ENCODE measurements around the gene HSPA4. TPM values are rescaled to one million over a fixed set of nuclear protein-coding genes. Genes with fewer than 3 reads are reported as not detected.

HSPA4 gene
- total and polyA plus RNA-seq, 2 experiments from 2014 or later, result 340 to 343 TPM

DNA sequence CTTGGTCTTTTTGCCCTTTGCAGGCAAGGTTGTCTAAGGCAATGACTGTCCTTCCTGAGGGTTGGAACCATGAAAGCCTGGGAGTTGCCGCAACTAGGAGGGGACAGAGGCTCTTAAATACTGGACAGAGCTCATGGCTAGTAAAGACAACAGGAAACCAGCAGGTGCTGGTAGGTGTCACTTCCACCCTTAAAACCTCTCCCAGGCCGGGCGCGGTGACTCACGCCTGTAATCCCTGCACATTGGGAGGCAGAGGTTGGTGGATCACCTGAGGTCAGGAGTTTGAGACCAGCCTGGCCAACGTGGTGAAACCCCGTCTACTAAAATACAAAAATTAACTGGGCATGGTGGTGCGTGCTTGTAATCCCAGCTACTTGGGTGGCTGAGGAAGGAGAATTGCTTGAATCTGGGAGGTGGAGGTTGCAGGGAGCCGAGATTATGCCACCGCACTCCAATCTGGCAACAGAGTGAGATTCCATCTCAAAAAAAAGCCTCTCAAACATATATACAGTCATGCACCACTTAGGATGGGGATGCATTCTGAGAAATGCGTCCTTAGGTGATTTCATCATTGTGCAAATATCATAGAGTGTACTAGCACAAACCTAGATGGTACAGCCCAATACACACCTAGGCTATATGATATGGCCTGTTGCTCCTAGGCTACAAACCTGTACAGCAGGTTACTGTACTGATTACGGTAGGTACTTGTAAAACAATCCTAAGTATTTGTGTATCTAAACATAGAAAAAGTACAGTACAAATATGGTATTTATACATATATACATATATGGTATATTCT is 102.7 kb downstream of the HSPA4 start (continued):
- TF ChIP-seq POLR2AphosphoS5 (IDR thresholded peaks at IDR 0.05; ENCODE audit: low read depth) (no peak), EZH2phosphoT487 (IDR thresholded peaks at IDR 0.05; ENCODE audit: unreplicated experiment) (no peak)

DNA sequence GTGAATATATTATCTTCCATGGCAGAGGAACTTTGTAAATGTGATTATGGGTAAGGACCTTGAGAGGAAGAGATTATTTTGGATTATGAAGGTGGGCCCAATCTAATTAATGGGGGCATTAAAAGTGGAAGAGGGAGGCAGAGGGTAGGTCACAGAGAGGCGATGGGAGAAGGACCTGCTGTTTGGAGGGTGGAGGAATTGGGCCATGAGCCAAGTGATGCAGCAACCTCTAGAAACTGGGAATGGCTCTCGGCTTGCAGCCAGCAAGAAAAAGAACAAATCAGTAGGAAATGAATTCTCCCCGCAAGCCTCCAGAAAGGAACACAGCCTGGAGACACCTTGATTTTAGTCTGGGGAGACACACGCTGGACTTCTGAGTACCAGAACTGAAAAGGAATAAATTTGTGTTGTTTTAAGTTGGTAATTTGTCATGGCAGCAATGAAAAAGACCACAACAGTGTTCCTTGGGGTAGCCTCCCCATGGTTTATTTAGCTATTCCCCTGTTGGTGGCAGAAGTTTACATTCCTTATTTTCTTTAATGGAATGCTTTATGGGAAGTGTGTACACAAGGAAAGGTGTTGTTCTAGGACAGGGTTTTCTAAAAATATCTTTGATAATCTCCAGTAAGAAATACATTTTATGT is 103.6 kb downstream of the HSPA4 start:
- Histone ChIP-seq H3K4me1 (ENCODE audit: insufficient read depth) (no peaks in the 10 kb centered on the region), H3K27me3 (ENCODE audit: insufficient read depth) (no peaks in the 10 kb centered on the region), H3K9me2 (ENCODE audit: insufficient read depth) (no peaks in the 10 kb centered on the region), H3K79me2 (replicated peaks; ENCODE audit: insufficient read depth) (no peaks in the 10 kb centered on the region), H3K4me3 (no peak overlapping the region), H3K36me3 (ENCODE audit: insufficient read depth) (no peaks in the 10 kb centered on the region), H4K20me1 (replicated peaks; ENCODE audit: insufficient read depth) (no peaks in the 10 kb centered on the region), H3K27ac (ENCODE audit: low read depth) (no peak overlapping the region), H2AFZ (no peak overlapping the region), H3K4me2 (no peak overlapping the region), H3F3A (replicated peaks; ENCODE audit: low read depth) (no peaks in the 10 kb centered on the region)
- no peak overlapping the region for H3K27ac Mint-ChIP-seq
- no peaks in the 10 kb centered on the region for H3K9me3 Mint-ChIP-seq
- ATAC-seq (no peak), DNase-seq (ENCODE audit: low spot score) (no peak)
- H3K27me3 Mint-ChIP-seq (ENCODE audit: insufficient read depth, low read depth, poor library complexity), result no peaks in the 10 kb centered on the region
- H3K4me3 Mint-ChIP-seq, result no peak overlapping the region
- H3K4me1 Mint-ChIP-seq, result no peaks in the 10 kb centered on the region
- H3K36me3 Mint-ChIP-seq (ENCODE audit: low read depth), result no peaks in the 10 kb centered on the region
- TF ChIP-seq, protein P1, sequence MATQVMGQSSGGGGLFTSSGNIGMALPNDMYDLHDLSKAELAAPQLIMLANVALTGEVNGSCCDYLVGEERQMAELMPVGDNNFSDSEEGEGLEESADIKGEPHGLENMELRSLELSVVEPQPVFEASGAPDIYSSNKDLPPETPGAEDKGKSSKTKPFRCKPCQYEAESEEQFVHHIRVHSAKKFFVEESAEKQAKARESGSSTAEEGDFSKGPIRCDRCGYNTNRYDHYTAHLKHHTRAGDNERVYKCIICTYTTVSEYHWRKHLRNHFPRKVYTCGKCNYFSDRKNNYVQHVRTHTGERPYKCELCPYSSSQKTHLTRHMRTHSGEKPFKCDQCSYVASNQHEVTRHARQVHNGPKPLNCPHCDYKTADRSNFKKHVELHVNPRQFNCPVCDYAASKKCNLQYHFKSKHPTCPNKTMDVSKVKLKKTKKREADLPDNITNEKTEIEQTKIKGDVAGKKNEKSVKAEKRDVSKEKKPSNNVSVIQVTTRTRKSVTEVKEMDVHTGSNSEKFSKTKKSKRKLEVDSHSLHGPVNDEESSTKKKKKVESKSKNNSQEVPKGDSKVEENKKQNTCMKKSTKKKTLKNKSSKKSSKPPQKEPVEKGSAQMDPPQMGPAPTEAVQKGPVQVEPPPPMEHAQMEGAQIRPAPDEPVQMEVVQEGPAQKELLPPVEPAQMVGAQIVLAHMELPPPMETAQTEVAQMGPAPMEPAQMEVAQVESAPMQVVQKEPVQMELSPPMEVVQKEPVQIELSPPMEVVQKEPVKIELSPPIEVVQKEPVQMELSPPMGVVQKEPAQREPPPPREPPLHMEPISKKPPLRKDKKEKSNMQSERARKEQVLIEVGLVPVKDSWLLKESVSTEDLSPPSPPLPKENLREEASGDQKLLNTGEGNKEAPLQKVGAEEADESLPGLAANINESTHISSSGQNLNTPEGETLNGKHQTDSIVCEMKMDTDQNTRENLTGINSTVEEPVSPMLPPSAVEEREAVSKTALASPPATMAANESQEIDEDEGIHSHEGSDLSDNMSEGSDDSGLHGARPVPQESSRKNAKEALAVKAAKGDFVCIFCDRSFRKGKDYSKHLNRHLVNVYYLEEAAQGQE (IDR thresholded peaks at IDR 0.05; ENCODE audit: unreplicated experiment), result no peak
- TF ChIP-seq JUNB (IDR thresholded peaks at IDR 0.05; ENCODE audit: unreplicated experiment) (no peak), CREB1 (CRISPR knock-in tag; IDR thresholded peaks at IDR 0.05; ENCODE audit: low read depth) (no peak), ZNF114 (CRISPR knock-in tag; IDR thresholded peaks at IDR 0.05) (no peak), POLR2AphosphoS5 (IDR thresholded peaks at IDR 0.05; ENCODE audit: low read depth) (no peak), EZH2 (IDR thresholded peaks at IDR 0.05; ENCODE audit: low read depth, unreplicated experiment) (no peak), NANOG (IDR thresholded peaks at IDR 0.05; ENCODE audit: borderline replicate concordance) (no peak), EZH2phosphoT487 (IDR thresholded peaks at IDR 0.05; ENCODE audit: unreplicated experiment) (no peak)
- TF ChIP-seq, protein P2, sequence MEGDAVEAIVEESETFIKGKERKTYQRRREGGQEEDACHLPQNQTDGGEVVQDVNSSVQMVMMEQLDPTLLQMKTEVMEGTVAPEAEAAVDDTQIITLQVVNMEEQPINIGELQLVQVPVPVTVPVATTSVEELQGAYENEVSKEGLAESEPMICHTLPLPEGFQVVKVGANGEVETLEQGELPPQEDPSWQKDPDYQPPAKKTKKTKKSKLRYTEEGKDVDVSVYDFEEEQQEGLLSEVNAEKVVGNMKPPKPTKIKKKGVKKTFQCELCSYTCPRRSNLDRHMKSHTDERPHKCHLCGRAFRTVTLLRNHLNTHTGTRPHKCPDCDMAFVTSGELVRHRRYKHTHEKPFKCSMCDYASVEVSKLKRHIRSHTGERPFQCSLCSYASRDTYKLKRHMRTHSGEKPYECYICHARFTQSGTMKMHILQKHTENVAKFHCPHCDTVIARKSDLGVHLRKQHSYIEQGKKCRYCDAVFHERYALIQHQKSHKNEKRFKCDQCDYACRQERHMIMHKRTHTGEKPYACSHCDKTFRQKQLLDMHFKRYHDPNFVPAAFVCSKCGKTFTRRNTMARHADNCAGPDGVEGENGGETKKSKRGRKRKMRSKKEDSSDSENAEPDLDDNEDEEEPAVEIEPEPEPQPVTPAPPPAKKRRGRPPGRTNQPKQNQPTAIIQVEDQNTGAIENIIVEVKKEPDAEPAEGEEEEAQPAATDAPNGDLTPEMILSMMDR (conservative IDR thresholded peaks at IDR 0.05; ENCODE audit: low read depth in 2 of 2), result no peak
- TF ChIP-seq, protein P3, sequence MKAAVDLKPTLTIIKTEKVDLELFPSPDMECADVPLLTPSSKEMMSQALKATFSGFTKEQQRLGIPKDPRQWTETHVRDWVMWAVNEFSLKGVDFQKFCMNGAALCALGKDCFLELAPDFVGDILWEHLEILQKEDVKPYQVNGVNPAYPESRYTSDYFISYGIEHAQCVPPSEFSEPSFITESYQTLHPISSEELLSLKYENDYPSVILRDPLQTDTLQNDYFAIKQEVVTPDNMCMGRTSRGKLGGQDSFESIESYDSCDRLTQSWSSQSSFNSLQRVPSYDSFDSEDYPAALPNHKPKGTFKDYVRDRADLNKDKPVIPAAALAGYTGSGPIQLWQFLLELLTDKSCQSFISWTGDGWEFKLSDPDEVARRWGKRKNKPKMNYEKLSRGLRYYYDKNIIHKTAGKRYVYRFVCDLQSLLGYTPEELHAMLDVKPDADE (IDR thresholded peaks at IDR 0.05), result no peak
- TF ChIP-seq, protein P4, sequence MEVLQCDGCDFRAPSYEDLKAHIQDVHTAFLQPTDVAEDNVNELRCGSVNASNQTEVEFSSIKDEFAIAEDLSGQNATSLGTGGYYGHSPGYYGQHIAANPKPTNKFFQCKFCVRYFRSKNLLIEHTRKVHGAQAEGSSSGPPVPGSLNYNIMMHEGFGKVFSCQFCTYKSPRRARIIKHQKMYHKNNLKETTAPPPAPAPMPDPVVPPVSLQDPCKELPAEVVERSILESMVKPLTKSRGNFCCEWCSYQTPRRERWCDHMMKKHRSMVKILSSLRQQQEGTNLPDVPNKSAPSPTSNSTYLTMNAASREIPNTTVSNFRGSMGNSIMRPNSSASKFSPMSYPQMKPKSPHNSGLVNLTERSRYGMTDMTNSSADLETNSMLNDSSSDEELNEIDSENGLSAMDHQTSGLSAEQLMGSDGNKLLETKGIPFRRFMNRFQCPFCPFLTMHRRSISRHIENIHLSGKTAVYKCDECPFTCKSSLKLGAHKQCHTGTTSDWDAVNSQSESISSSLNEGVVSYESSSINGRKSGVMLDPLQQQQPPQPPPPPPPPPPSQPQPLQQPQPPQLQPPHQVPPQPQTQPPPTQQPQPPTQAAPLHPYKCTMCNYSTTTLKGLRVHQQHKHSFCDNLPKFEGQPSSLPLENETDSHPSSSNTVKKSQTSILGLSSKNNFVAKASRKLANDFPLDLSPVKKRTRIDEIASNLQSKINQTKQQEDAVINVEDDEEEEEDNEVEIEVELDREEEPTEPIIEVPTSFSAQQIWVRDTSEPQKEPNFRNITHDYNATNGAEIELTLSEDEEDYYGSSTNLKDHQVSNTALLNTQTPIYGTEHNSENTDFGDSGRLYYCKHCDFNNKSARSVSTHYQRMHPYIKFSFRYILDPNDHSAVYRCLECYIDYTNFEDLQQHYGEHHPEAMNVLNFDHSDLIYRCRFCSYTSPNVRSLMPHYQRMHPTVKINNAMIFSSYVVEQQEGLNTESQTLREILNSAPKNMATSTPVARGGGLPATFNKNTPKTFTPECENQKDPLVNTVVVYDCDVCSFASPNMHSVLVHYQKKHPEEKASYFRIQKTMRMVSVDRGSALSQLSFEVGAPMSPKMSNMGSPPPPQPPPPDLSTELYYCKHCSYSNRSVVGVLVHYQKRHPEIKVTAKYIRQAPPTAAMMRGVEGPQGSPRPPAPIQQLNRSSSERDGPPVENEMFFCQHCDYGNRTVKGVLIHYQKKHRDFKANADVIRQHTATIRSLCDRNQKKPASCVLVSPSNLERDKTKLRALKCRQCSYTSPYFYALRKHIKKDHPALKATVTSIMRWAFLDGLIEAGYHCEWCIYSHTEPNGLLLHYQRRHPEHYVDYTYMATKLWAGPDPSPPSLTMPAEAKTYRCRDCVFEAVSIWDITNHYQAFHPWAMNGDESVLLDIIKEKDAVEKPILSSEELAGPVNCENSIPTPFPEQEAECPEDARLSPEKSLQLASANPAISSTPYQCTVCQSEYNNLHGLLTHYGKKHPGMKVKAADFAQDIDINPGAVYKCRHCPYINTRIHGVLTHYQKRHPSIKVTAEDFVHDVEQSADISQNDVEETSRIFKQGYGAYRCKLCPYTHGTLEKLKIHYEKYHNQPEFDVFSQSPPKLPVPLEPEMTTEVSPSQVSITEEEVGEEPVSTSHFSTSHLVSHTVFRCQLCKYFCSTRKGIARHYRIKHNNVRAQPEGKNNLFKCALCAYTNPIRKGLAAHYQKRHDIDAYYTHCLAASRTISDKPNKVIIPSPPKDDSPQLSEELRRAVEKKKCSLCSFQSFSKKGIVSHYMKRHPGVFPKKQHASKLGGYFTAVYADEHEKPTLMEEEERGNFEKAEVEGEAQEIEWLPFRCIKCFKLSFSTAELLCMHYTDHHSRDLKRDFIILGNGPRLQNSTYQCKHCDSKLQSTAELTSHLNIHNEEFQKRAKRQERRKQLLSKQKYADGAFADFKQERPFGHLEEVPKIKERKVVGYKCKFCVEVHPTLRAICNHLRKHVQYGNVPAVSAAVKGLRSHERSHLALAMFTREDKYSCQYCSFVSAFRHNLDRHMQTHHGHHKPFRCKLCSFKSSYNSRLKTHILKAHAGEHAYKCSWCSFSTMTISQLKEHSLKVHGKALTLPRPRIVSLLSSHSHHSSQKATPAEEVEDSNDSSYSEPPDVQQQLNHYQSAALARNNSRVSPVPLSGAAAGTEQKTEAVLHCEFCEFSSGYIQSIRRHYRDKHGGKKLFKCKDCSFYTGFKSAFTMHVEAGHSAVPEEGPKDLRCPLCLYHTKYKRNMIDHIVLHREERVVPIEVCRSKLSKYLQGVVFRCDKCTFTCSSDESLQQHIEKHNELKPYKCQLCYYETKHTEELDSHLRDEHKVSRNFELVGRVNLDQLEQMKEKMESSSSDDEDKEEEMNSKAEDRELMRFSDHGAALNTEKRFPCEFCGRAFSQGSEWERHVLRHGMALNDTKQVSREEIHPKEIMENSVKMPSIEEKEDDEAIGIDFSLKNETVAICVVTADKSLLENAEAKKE (CRISPR knock-in tag; IDR thresholded peaks at IDR 0.05), result no peak
